HL-60 (cell line): ENCODE data around the gene EXOC3L2.

Experiments used
- POLR2AphosphoS5 ChIP-seq: IDR thresholded peaks from 2 replicates; pipeline ENCODE4 v1.6.1; 2012; ENCODE audit warnings: low read depth
- TF ChIP-seq, protein P1 (sequence below): IDR thresholded peaks from one replicate; pipeline ENCODE4 v1.5.1; 2011; ENCODE audit warnings: low read length, control low read depth, inconsistent platforms; ENCODE audit not compliant: insufficient read depth
- TF ChIP-seq, protein P2 (sequence below): IDR thresholded peaks from 2 replicates; pipeline ENCODE4 v1.6.1; 2012; ENCODE audit warnings: low read depth; ENCODE audit not compliant: insufficient replicate concordance

DNA sequence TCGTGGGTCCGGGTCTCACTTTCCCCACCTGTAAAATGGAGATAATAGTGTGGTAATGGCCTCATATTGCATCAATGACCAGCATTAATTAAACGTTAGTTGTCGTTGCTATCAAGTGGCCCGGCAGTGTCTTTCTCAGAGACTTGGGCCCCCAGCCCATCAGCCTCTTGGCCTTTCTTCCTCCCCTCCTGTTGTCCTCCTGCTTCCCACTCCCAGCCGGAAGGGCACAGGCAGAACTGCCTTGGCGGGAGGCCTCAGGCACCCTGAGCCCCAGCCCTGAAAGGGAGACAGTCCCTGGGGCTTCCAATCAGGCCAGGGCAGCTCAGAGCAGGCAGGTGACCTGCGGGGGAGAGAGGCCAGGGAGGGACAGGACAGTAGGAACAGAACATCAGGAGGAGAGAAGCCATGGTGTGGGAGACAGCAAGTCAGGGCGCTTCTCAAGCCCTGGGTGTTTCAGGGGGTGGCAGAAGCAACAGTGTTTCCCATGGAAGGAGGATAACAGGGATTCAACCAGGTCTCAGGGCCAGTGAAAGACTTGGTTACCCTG is 10.5 kb upstream of the EXOC3L2 start:
- TF ChIP-seq, protein P1, sequence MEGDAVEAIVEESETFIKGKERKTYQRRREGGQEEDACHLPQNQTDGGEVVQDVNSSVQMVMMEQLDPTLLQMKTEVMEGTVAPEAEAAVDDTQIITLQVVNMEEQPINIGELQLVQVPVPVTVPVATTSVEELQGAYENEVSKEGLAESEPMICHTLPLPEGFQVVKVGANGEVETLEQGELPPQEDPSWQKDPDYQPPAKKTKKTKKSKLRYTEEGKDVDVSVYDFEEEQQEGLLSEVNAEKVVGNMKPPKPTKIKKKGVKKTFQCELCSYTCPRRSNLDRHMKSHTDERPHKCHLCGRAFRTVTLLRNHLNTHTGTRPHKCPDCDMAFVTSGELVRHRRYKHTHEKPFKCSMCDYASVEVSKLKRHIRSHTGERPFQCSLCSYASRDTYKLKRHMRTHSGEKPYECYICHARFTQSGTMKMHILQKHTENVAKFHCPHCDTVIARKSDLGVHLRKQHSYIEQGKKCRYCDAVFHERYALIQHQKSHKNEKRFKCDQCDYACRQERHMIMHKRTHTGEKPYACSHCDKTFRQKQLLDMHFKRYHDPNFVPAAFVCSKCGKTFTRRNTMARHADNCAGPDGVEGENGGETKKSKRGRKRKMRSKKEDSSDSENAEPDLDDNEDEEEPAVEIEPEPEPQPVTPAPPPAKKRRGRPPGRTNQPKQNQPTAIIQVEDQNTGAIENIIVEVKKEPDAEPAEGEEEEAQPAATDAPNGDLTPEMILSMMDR: no peak
- no peak for TF ChIP-seq POLR2AphosphoS5
- TF ChIP-seq, protein P2, sequence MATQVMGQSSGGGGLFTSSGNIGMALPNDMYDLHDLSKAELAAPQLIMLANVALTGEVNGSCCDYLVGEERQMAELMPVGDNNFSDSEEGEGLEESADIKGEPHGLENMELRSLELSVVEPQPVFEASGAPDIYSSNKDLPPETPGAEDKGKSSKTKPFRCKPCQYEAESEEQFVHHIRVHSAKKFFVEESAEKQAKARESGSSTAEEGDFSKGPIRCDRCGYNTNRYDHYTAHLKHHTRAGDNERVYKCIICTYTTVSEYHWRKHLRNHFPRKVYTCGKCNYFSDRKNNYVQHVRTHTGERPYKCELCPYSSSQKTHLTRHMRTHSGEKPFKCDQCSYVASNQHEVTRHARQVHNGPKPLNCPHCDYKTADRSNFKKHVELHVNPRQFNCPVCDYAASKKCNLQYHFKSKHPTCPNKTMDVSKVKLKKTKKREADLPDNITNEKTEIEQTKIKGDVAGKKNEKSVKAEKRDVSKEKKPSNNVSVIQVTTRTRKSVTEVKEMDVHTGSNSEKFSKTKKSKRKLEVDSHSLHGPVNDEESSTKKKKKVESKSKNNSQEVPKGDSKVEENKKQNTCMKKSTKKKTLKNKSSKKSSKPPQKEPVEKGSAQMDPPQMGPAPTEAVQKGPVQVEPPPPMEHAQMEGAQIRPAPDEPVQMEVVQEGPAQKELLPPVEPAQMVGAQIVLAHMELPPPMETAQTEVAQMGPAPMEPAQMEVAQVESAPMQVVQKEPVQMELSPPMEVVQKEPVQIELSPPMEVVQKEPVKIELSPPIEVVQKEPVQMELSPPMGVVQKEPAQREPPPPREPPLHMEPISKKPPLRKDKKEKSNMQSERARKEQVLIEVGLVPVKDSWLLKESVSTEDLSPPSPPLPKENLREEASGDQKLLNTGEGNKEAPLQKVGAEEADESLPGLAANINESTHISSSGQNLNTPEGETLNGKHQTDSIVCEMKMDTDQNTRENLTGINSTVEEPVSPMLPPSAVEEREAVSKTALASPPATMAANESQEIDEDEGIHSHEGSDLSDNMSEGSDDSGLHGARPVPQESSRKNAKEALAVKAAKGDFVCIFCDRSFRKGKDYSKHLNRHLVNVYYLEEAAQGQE: no peak
